Lower lobe of right lung (tissue), 2 donors: ENCODE data around the gene PI16. TPM values are rescaled to one million over a fixed set of nuclear protein-coding genes. Genes with fewer than 3 reads are reported as not detected.

Experiments
- ATAC-seq, 2 donors: fragments of 200-7000 bp; cut with Tn5 transposase; one replicate each; pipeline ENCODE4 v1.9.1; 2020 to 2022; ENCODE audit warnings: mild to moderate bottlenecking in 2 of 2, moderate library complexity in 2 of 2
- DNase-seq: peaks from one replicate; pipeline ENCODE4 v3.0.0-alpha.2; 2020
- H3K27ac ChIP-seq: fragments of 200-600 bp; one replicate; pipeline ENCODE4 v1.8.0; 2022
- H3K27me3 ChIP-seq: fragments of 200-600 bp; one replicate; pipeline ENCODE4 v1.8.0; 2022; ENCODE audit warnings: low read depth
- H3K36me3 ChIP-seq: fragments of 200-600 bp; one replicate; pipeline ENCODE4 v1.8.0; 2022; ENCODE audit warnings: mild to moderate bottlenecking
- H3K4me1 ChIP-seq: fragments of 200-600 bp; one replicate; pipeline ENCODE4 v1.8.0; 2022
- H3K4me3 ChIP-seq: fragments of 200-600 bp; one replicate; pipeline ENCODE4 v1.8.0; 2022; ENCODE audit warnings: mild to moderate bottlenecking
- H3K9me3 ChIP-seq: fragments of 200-600 bp; one replicate; pipeline ENCODE4 v1.8.0; 2022
- intact Hi-C: fragments of 100-400 bp; cut with DNase I; formaldehyde crosslinking; loops from one replicate; pipeline ENCODE4 v1.11.0; 2022
- total RNA-seq: library from RNA; stranded (reverse); fragmentation: NEBNext Ultra II Directional; extraction: Animal tissue kit (Norgen Biotek cat#: 25700); gene quantifications from one replicate; pipeline ENCODE4 v1.2.1, GENCODE V29; 2021
- TF ChIP-seq, protein P1 (sequence below): fragments of 200-600 bp; IDR thresholded peaks from one replicate; pipeline ENCODE4 v1.8.0; 2022; ENCODE audit warnings: antibody characterized with exemption, mild to moderate bottlenecking
- donor health status: DM: no; HTN: yes; CAD: no; lungs with severe emphysema.

Gene PI16
- total RNA-seq, 1 donor from 2014 or later, result 11.9 TPM

DNA sequence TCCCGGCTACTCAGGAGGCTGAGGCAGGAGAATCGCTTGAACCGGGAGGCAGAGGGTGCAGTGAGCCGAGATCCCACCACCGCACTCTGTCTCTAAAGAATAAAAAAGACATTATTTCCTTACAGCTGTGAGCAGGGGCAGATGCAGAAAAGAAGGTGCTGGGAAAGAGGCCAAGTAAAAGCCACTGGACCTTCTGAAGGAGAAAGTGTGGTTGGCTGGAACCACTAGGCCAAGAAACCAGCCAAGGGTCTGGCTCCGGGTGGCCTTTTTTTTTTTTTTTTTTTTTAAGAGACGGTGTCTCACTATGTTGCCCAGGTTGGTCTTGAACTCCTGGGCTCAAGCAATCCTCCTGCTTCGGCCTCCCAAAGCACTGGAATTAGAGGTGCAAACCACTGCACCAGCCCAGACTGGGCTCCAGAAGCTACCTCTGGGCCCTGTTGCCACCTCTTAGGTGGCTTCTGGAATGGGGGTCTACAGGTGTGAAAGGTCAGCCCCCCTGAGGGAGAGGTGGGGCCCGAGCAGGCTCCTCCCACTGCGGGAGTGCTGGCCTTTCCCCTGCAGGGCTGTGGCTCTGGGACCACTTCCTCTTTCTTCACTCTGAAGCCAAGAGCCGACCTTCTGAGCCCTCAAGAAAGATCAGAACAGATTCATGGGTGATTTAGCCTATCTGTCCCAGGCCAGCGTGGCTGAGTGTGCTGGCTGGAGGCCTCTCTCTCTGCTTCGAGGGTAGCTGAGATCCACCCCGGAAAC lies 50.7 kb downstream of the PI16 start, which contains the start of gene FGD2:
FGD2 (plus strand) TSS at position 595 of the 750 bp plus-strand sequence. CDS start 163 bp downstream, outside the sequence.
- peak within 1 kb of the TSS; percentile 62 for H3K27ac ChIP-seq
- peak; percentile 51 to 54 for ATAC-seq

DNA sequence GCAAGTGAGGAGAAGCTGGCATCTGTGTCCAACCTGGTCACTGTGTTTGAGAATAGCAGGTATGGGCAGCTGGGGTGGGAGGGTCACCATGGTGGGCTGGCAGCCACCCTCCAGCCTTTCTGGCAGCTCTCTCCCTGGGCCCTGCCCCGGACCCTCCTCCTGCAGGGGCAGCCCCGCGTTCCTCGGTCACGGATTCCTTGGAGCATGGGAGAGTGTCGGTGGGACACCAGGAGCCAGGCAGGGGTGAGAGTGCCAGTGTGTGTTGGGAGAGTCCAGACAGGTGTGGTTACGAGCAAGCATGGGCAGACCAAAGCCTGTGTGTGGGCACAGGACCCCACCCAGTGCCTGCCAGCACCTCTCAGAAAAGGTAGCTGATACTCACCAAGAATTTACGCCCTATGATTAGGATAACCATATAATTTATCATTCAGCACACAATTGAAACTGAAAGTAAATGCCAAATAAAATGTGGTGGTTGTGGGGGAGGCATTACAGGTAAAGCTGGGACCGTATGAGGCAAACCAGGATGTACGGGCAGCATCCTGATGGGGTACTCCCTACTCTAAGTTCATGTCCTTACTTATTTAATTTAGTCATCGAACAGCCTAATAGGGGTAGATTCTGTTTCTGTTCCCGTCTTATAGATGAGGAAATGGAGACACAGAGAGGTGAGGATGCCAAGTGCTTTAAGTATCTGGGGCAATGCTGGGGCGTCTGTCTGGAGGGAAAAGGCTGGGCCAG lies 51.5 kb downstream of the PI16 start:
- H3K4me3 ChIP-seq, result peak overlapping the region; percentile 58
- peak overlapping the region; percentile 62 for H3K27ac ChIP-seq
- intact Hi-C loops, result no loop called here
- peaks cover 8% of the 10 kb centered on the region for H3K36me3 ChIP-seq
- DNase-seq (no peak), ATAC-seq (no peak)
- TF ChIP-seq, protein P1, sequence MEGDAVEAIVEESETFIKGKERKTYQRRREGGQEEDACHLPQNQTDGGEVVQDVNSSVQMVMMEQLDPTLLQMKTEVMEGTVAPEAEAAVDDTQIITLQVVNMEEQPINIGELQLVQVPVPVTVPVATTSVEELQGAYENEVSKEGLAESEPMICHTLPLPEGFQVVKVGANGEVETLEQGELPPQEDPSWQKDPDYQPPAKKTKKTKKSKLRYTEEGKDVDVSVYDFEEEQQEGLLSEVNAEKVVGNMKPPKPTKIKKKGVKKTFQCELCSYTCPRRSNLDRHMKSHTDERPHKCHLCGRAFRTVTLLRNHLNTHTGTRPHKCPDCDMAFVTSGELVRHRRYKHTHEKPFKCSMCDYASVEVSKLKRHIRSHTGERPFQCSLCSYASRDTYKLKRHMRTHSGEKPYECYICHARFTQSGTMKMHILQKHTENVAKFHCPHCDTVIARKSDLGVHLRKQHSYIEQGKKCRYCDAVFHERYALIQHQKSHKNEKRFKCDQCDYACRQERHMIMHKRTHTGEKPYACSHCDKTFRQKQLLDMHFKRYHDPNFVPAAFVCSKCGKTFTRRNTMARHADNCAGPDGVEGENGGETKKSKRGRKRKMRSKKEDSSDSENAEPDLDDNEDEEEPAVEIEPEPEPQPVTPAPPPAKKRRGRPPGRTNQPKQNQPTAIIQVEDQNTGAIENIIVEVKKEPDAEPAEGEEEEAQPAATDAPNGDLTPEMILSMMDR, result no peak
- H3K27me3 ChIP-seq, result no peaks in the 10 kb centered on the region
- H3K4me1 ChIP-seq, result no peaks in the 10 kb centered on the region
- H3K9me3 ChIP-seq, result no peaks in the 10 kb centered on the region

More for the DNA sequence above, 50.7 kb downstream of the PI16 start, which contains the start of gene FGD2:
- H3K4me3 ChIP-seq, result peak within 1 kb of the TSS; percentile 58
- no peak for DNase-seq
- intact Hi-C loops, result no loop called here
- no peaks in the 10 kb centered on the region for H3K27me3 ChIP-seq
- no peaks in the 10 kb centered on the region for H3K4me1 ChIP-seq
- TF ChIP-seq, protein P1, result no peak
- H3K36me3 ChIP-seq, result peaks cover under 1% of the 10 kb centered on the region
- H3K9me3 ChIP-seq, result no peaks in the 10 kb centered on the region

DNA sequence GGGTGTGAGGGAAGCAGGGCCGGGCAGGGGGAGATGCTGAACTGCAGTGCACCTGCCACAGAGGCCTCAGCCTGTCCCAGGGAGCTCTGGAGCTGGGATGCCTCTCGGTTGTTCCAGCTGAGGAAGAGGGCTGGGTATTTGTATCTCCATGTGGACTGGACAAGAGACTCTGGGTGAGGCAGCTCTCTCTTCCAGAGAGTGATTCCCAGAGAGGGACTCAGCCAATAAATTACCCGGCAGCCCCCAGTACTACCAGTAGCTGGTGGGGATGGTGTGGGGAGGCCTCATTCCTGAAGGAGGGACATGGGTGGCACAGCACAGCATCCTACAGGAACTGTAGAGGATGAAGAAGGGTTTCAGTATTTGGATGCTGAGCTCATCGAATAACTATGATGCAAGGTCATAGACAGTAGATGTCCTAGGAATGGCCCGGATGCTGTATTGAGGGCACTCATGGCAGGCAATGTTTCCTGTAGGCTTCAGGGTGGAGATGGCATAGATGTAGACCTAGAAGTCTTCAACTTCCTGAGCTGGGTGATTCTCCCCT lies 52.3 kb downstream of the PI16 start:
- no peaks in the 10 kb centered on the region for H3K9me3 ChIP-seq
- H3K27ac ChIP-seq, result peak overlapping the region; percentile 51
- TF ChIP-seq, protein P1, result no peak
- intact Hi-C loops, result no loop called here
- peak overlapping the region; percentile 58 for H3K4me3 ChIP-seq
- no peaks in the 10 kb centered on the region for H3K4me1 ChIP-seq
- ATAC-seq (peak in 1 of 2 donors; percentile 14), DNase-seq (no peak)
- H3K27me3 ChIP-seq, result no peaks in the 10 kb centered on the region
- H3K36me3 ChIP-seq, result peaks cover 16% of the 10 kb centered on the region

DNA sequence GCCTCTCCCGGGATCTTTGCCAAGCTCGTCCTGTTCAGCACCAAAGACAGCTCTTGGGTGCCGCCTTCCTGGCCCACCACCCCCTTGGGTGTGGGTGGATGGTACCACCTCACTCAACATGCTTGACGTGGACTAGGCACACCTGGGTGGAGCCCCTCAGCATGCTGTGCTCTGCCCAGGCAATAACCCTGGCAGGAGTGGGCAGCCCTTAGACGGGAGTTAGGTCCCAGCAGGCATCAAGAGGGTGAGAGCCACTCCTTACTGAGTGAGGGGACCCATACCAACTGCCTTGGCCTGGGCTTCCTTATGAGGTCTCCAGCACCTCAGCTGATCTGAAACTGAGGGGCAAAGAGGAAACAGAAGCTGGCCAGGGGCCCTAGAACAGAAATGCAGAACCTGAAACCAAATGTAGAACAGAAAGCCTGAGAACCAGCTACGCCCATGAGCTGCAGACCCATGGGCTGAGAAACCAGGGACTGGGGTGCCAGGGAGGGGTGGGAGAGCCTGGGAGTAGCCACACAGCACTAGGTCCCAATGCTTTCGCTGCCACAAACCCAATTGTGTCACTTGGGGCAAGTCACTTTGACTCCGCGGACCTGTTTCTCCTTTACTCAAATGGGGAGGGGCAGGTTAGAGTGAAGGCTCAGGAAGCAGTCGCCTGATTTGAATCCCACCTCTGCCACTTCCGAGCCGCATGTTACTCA lies 53.0 kb downstream of the PI16 start:
- peaks cover 18% of the 10 kb centered on the region for H3K36me3 ChIP-seq
- H3K4me3 ChIP-seq, result peak overlapping the region; percentile 58
- TF ChIP-seq, protein P1, result no peak
- H3K27ac ChIP-seq, result peak overlapping the region; percentile 51
- H3K27me3 ChIP-seq, result no peaks in the 10 kb centered on the region
- H3K9me3 ChIP-seq, result no peaks in the 10 kb centered on the region
- intact Hi-C loops, result no loop called here
- DNase-seq, result peak; percentile 64
- ATAC-seq, result peak; percentile 56 to 73
- H3K4me1 ChIP-seq, result no peaks in the 10 kb centered on the region
